Colonic mucosa (tissue), 4 donors: ENCODE measurements around the gene IMMP2L. TPM values are rescaled to one million over a fixed set of nuclear protein-coding genes. Genes with fewer than 3 reads are reported as not detected.

Experiments used
- DNase-seq: peaks from one replicate; pipeline ENCODE4 v3.0.0-alpha.2; 2020
- H3K27ac ChIP-seq: fragments of 200-600 bp; one replicate; pipeline ENCODE4 v1.8.0; 2021
- H3K27me3 ChIP-seq: fragments of 200-600 bp; one replicate; pipeline ENCODE4 v1.8.0; 2021
- H3K36me3 ChIP-seq: fragments of 200-600 bp; one replicate; pipeline ENCODE4 v1.8.0; 2021
- H3K4me1 ChIP-seq: fragments of 200-600 bp; one replicate; pipeline ENCODE4 v1.8.0; 2021; ENCODE audit warnings: mild to moderate bottlenecking
- H3K4me3 ChIP-seq: fragments of 200-600 bp; one replicate; pipeline ENCODE4 v1.8.0; 2021
- H3K9ac ChIP-seq, 2 donors: one replicate each; pipeline ENCODE4 v1.7.0; 2013; ENCODE audit warnings: control low read depth in 2 of 2, low read depth in 2 of 2, low read length in 2 of 2
- H3K9me3 ChIP-seq: fragments of 200-600 bp; one replicate; pipeline ENCODE4 v1.8.0; 2021
- intact Hi-C: fragments of 100-400 bp; cut with DNase I; formaldehyde crosslinking; loops from one replicate; pipeline ENCODE4 v1.14.1; 2022
- total RNA-seq, 2 donors: library from RNA; stranded (reverse); fragmentation: NEBNext Ultra II Directional in 1 of 2; extraction: Animal tissue kit (Norgen Biotek cat#: 25700) in 1 of 2; gene quantifications; one replicate each; pipeline ENCODE4 v1.2.1, GENCODE V29; 2021
- TF ChIP-seq, protein P1 (sequence below): fragments of 200-600 bp; IDR thresholded peaks from one replicate; pipeline ENCODE4 v1.8.0; 2022; ENCODE audit warnings: antibody characterized with exemption, mild to moderate bottlenecking
- donor health status: healthy.
- donor health status: DM: no; HTN: no; CAD: no.
- donor health status: DM: no; HTN: no; CAD: no.

The IMMP2L gene
- total RNA-seq, 2 donors from 2014 or later: 13.4 to 15.4 TPM

- TF ChIP-seq, protein P1, sequence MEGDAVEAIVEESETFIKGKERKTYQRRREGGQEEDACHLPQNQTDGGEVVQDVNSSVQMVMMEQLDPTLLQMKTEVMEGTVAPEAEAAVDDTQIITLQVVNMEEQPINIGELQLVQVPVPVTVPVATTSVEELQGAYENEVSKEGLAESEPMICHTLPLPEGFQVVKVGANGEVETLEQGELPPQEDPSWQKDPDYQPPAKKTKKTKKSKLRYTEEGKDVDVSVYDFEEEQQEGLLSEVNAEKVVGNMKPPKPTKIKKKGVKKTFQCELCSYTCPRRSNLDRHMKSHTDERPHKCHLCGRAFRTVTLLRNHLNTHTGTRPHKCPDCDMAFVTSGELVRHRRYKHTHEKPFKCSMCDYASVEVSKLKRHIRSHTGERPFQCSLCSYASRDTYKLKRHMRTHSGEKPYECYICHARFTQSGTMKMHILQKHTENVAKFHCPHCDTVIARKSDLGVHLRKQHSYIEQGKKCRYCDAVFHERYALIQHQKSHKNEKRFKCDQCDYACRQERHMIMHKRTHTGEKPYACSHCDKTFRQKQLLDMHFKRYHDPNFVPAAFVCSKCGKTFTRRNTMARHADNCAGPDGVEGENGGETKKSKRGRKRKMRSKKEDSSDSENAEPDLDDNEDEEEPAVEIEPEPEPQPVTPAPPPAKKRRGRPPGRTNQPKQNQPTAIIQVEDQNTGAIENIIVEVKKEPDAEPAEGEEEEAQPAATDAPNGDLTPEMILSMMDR: no peak
- H3K27me3 ChIP-seq: no peaks in the 10 kb centered on the region
- H3K9ac ChIP-seq: no peak overlapping the region
- no peak for DNase-seq
- no peaks in the 10 kb centered on the region for H3K36me3 ChIP-seq
- H3K27ac ChIP-seq: no peak overlapping the region
- H3K9me3 ChIP-seq: no peaks in the 10 kb centered on the region
- intact Hi-C loops: no loop called here
- H3K4me3 ChIP-seq: no peak overlapping the region
- no peaks in the 10 kb centered on the region for H3K4me1 ChIP-seq
Measured at GRCh38 chr7:111159426-111159825, 402.9 kb downstream of the IMMP2L start.

- Histone ChIP-seq H3K9ac (no peak overlapping the region), H3K36me3 (no peaks in the 10 kb centered on the region), H3K27ac (no peak overlapping the region), H3K27me3 (no peaks in the 10 kb centered on the region), H3K4me1 (no peaks in the 10 kb centered on the region), H3K9me3 (no peaks in the 10 kb centered on the region), H3K4me3 (no peak overlapping the region)
- TF ChIP-seq, protein P1: no peak
- no peak for DNase-seq
- intact Hi-C loops: loop anchor here (5.0 kb wide), 1 partner anchor 332 kb away; no protein-coding TSS in a partner anchor
Measured at GRCh38 chr7:111150709-111151108, 411.6 kb downstream of the IMMP2L start.

DNA sequence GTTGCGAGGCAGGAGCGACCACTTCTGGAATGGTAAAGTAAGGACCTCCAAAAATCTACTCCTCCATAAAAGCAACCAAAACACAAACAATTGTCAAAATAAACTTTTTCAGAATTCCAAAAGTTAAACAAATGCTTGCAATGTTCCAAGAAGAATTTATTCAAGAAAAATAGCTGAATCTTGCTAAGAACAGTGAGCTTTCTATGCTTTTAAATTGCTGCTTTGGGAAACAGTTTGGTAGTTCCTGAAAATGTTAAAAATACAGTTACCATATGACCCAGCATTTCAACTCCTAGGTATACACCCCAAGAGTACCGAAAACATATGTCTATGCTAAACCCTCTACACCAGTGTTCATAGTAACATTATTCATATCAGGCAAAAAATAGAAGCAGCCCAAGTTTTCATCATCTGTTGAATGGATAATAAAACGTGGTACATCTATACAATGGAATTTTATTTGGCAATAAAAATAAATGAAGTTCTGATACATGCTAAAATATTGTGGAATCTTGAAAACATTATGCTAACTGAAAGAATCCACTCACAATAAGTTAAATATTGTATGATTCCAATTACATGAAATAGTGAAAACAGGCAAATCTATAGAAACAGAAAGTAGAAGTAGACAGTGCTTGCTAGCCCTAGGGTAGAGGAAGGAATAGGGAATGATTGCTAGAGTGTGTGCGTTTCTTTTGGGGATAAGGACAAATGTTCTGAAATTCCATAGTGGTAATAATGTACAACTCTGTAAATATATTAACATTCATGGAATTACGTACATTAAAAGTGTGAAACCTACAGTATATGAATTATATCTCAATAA lies 414.4 kb downstream of the IMMP2L start:
- intact Hi-C loops: no loop called here

GRCh38 chr7:111146136-111146535 lies 416.2 kb downstream of the IMMP2L start:
- Histone ChIP-seq H3K4me3 (no peak overlapping the region), H3K27me3 (no peaks in the 10 kb centered on the region), H3K4me1 (no peaks in the 10 kb centered on the region), H3K27ac (no peak overlapping the region), H3K9ac (no peak overlapping the region), H3K9me3 (no peaks in the 10 kb centered on the region), H3K36me3 (no peaks in the 10 kb centered on the region)
- intact Hi-C loops: no loop called here
- TF ChIP-seq, protein P1: no peak
- no peak for DNase-seq

More for the DNA sequence above, 414.4 kb downstream of the IMMP2L start:
- no peak for DNase-seq
- Histone ChIP-seq H3K27ac (no peak overlapping the region), H3K4me3 (no peak overlapping the region), H3K36me3 (no peaks in the 10 kb centered on the region), H3K27me3 (no peaks in the 10 kb centered on the region), H3K9ac (no peak overlapping the region), H3K4me1 (no peaks in the 10 kb centered on the region), H3K9me3 (no peaks in the 10 kb centered on the region)
- TF ChIP-seq, protein P1: no peak

- Histone ChIP-seq H3K9ac (no peak overlapping the region), H3K27ac (no peak overlapping the region), H3K4me1 (no peaks in the 10 kb centered on the region), H3K27me3 (no peaks in the 10 kb centered on the region), H3K4me3 (no peak overlapping the region), H3K9me3 (no peaks in the 10 kb centered on the region), H3K36me3 (no peaks in the 10 kb centered on the region)
- no peak for DNase-seq
- intact Hi-C loops: no loop called here
- TF ChIP-seq, protein P1: no peak
Measured at GRCh38 chr7:111145472-111145871, 416.8 kb downstream of the IMMP2L start.
